HL-60 (cell line): ENCODE data around the gene HCRTR1.

ENCODE experiments used
- GABPA ChIP-seq: IDR thresholded peaks from 2 replicates; pipeline ENCODE4 v1.6.1; 2012; ENCODE audit warnings: low read depth
- POLR2AphosphoS5 ChIP-seq: IDR thresholded peaks from 2 replicates; pipeline ENCODE4 v1.6.1; 2012; ENCODE audit warnings: low read depth
- TF ChIP-seq, protein P1 (sequence below): IDR thresholded peaks from one replicate; pipeline ENCODE4 v1.5.1; 2011; ENCODE audit warnings: low read length, control low read depth, inconsistent platforms; ENCODE audit not compliant: insufficient read depth

DNA sequence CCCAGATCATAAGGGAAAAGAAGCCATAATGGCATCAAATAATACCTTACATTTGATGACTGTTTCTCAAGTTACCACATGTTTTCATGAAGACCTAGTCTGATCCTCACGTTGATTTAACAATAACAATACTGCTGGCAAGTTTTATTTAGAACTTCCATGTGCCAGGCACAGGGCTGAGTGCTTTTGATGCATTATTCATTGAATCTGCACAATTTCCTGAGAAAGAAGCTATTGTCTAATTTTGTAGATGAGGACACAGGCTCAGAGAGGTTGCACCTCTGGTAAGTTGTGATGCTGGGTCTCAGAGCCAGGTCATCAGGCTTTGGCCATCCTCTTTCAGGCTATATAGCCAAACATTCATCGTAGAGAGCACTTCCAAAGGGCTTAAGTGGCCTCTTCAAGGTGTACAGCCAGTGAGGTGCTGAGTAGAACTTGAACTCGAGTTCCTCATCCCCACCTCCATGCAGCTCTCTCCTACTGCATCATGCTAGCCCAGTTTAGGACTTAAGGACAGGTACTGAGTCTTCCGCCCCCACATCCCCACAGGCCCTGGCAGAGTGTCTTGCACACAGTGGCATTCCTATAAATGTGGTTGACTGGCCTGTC, 35.5 kb downstream of the HCRTR1 start:
- TF ChIP-seq, protein P1, sequence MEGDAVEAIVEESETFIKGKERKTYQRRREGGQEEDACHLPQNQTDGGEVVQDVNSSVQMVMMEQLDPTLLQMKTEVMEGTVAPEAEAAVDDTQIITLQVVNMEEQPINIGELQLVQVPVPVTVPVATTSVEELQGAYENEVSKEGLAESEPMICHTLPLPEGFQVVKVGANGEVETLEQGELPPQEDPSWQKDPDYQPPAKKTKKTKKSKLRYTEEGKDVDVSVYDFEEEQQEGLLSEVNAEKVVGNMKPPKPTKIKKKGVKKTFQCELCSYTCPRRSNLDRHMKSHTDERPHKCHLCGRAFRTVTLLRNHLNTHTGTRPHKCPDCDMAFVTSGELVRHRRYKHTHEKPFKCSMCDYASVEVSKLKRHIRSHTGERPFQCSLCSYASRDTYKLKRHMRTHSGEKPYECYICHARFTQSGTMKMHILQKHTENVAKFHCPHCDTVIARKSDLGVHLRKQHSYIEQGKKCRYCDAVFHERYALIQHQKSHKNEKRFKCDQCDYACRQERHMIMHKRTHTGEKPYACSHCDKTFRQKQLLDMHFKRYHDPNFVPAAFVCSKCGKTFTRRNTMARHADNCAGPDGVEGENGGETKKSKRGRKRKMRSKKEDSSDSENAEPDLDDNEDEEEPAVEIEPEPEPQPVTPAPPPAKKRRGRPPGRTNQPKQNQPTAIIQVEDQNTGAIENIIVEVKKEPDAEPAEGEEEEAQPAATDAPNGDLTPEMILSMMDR, result no peak
- no peak for TF ChIP-seq POLR2AphosphoS5
- TF ChIP-seq GABPA, result no peak
